Astrocyte (in vitro differentiated cells and primary cell): ENCODE results near the gene C6orf62.

ENCODE experiments used
- CTCF ChIP-seq: IDR thresholded peaks from 2 replicates; pipeline ENCODE4 v1.5.1; 2011; ENCODE audit warnings: low read depth, mild to moderate bottlenecking, inconsistent platforms, low read length, moderate library complexity; ENCODE audit not compliant: insufficient read depth
- EZH2 ChIP-seq: IDR thresholded peaks from 2 replicates; pipeline ENCODE4 v1.6.1; 2012; ENCODE audit warnings: mild to moderate bottlenecking, low read length, inconsistent platforms; ENCODE audit not compliant: insufficient read depth

GRCh38 chr6:24720131-24720603 is 1.2 kb upstream of the C6orf62 start:
- TF ChIP-seq CTCF (no peak), EZH2 (no peak)
